Mucosa of stomach (tissue), 1 donor: ENCODE data around the gene HDAC2.
"Not testable (repeated sequence)": the region's sequence is repeated elsewhere in the genome, so short reads cannot be mapped to it uniquely, and the experiment has no call there.

Experiments used
- H3K27me3 ChIP-seq: one replicate; pipeline ENCODE4 v1.7.0; 2013; ENCODE audit warnings: mild to moderate bottlenecking, low read length; ENCODE audit not compliant: control insufficient read depth, insufficient read depth
- H3K36me3 ChIP-seq: one replicate; pipeline ENCODE4 v1.7.0; 2013; ENCODE audit warnings: low read length; ENCODE audit not compliant: control insufficient read depth, insufficient read depth
- H3K4me1 ChIP-seq: one replicate; pipeline ENCODE4 v1.7.0; 2013; ENCODE audit warnings: mild to moderate bottlenecking, low read length; ENCODE audit not compliant: control insufficient read depth, insufficient read depth
- H3K4me3 ChIP-seq: one replicate; pipeline ENCODE4 v1.7.0; 2013; ENCODE audit warnings: low read length
- H3K9ac ChIP-seq: one replicate; pipeline ENCODE4 v1.7.0; 2013; ENCODE audit warnings: mild to moderate bottlenecking, low read length, moderate library complexity
- H3K9me3 ChIP-seq: one replicate; pipeline ENCODE4 v1.7.0; 2013; ENCODE audit warnings: mild to moderate bottlenecking, low read length, moderate library complexity; ENCODE audit not compliant: control insufficient read depth
- donor health status: Pancreatic carcinoma.

The HDAC2 gene

DNA sequence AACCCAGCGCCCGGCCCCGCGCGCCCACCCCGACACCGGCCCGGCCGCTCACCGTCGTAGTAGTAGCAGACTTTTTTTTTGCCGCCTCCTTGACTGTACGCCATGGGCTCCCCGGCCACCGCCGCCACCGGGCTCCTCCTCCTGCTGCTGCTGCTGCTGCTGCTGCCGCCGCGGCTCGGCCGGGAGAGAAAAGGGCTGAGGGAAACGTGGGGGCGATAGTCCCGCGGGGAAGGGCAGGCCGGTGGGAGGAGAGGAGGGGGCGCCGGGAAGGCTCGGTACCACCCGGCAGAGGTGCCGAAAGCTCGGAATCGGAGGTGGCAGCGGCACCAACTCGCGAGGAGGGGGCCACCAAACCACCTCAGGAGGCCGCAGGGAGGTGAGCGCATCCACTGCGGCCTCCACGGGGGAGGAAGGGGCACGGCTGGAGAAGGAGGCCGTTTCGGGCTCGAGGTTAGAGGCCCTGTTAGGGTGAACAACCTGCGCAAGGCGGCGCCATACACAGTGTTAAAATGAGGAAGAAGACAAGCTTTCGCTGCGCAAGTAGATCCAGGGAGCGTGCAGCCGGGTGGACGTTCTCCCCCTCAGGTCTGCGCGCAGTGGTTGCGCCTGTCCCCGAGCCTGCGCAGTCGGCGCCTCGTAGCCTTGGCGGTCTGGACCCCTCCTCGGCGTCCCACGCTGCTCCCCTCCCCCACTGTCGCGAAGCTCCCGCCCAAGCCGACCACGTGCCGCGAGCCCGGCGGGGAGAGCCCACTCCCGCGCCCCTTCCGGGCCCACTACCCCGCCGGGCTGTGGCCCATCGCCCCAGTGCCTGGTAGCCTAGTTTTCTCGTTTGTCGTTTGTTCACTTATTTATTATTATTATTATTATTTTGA, at the start of gene HDAC2:
TSS of gene HDAC2 (minus strand) at position 344 of the 872 bp plus-strand sequence. CDS start at position 104, 240 bp downstream.
- Histone ChIP-seq H3K9ac (peak within 1 kb of the TSS; percentile 70), H3K36me3 (no peaks in the 10 kb centered on the region), H3K9me3 (no peaks in the 10 kb centered on the region), H3K4me1 (peaks cover 14% of the 10 kb centered on the region), H3K27me3 (no peaks in the 10 kb centered on the region), H3K4me3 (peak within 1 kb of the TSS; percentile 26)

DNA sequence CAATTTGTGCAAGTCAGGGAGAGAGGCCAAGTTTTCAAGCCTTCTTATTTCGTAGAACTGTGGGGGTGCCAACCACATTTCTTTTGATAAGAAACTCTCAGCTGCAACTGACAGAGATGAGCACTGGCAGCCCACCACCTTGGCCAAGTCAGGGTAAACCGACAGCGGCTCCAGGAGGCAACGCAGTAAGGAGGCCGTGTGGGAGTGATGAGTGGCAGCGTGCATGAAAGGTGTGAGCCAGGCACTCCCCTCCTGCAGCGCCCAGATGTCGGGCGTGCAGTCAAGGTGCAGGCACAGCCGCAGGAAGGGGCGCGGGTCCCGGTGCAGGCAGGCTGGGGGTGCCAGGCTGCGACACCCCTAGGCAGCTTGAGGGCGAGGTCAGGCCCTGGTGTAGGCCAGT, 49.2 kb upstream of the HDAC2 start:
- no peaks in the 10 kb centered on the region for H3K36me3 ChIP-seq
- H3K4me3 ChIP-seq = no peak overlapping the region
- H3K27me3 ChIP-seq = no peaks in the 10 kb centered on the region
- H3K9me3 ChIP-seq = no peaks in the 10 kb centered on the region
- peaks cover 8% of the 10 kb centered on the region for H3K4me1 ChIP-seq
- H3K9ac ChIP-seq = no peak overlapping the region

DNA sequence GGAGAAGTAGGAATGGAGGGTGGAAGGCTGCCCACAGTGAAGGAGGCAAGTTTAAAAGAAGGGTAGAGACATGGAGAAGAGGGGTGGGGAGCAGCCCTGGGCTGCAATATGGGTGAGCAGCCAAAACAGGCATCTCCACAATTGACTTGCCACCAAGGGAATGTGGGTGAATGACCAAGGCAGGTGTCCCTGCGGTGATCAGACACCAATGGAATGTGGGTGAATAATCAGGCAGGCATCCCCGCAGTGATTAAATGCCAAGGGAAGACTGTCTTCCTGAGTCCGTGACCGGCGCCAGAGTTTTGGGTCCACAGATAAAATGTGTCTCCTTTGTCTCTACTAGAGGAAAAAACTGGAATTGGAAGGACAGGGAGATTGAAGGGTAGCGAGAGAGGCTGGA, 46.2 kb upstream of the HDAC2 start:
- H3K4me1 ChIP-seq, H3K27me3 ChIP-seq, H3K36me3 ChIP-seq, H3K4me3 ChIP-seq, H3K9ac ChIP-seq, H3K9me3 ChIP-seq: not testable (repeated sequence)

DNA sequence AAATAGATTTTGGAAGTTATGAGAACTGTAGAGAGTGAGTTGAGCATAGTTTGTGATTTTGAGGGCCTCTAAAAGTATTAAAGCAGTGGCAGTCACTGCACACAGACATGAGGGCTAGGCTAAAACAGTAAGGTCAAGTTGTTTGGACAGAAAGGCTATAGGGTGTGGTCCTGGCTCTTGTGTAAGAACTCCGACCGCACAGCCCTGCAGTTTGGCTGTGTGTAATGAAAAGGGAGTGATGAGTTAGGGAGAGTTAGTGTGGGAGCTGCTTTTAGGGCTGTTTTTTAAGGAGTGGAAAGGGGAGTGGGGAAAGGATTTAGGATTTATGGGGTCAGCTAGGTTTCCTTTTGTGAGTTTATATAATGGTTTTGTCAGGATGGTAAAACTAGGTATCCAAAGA, 43.2 kb upstream of the HDAC2 start:
- H3K27me3 ChIP-seq, H3K9ac ChIP-seq, H3K36me3 ChIP-seq, H3K9me3 ChIP-seq, H3K4me3 ChIP-seq: not testable (repeated sequence)
- H3K4me1 ChIP-seq = peaks cover 27% of the 10 kb centered on the region

DNA sequence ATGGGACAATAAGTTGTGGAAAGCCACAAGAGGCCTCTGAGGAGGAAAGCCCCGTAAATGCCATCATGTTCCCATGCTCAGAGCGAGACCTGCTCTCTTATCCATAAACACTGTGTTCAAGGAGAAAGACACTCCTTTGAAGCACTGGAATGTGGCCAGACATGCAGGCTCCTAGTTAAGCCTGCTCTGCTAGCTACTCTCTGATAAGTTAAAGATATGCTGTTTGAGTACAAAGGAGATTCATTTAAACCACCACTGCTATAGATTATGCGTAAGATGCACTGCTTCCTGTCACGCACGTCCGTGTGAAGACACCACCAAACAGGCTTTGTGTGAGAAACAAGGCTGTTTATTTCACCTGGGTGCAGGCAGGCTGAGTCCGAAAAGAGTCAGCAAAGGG, 40.5 kb upstream of the HDAC2 start:
- peaks cover 22% of the 10 kb centered on the region for H3K4me1 ChIP-seq
- H3K4me3 ChIP-seq, H3K27me3 ChIP-seq, H3K36me3 ChIP-seq, H3K9ac ChIP-seq, H3K9me3 ChIP-seq: not testable (repeated sequence)

DNA sequence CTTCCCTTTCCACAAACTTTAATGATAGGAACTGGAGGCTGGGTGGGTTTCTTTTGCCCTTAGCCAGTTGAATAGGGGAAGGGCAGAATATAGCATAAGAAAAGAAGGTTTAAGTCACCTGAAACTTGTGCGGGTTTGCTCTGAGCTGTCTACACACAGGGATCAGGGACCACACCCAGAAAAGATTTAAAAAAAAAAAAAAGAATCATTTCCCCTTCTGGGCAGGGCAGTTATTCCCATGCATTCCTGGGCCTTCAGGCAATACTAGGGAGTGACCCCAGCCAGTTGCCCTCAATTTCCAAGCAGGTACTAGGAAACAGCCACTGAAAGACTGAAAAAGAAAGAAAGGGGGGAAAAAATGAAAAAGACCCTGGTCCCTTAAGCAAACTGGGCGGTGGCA, 39.6 kb upstream of the HDAC2 start:
- Histone ChIP-seq H3K27me3 (no peaks in the 10 kb centered on the region), H3K9me3 (no peaks in the 10 kb centered on the region), H3K4me3 (no peak overlapping the region), H3K9ac (no peak overlapping the region), H3K36me3 (no peaks in the 10 kb centered on the region), H3K4me1 (peaks cover 22% of the 10 kb centered on the region)

DNA sequence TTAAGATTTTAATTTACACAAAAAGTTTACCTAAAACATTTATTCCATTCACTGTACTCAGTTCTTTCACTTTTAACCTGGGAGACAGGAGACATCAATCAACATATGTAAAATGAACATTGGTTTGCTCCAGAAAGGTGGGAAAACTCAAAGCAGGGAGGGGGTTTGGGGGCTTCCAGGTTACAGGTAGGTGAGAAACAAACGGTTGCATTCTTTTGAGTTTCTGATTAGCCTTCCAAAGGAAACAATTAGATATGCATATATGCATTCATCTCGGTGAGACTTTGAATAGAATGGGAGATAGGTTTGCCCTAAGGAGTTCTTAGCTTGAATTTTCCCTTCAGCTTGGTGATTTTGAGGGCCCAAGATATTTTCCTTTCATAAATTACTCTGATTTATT, 38.2 kb upstream of the HDAC2 start:
- no peaks in the 10 kb centered on the region for H3K27me3 ChIP-seq
- no peaks in the 10 kb centered on the region for H3K36me3 ChIP-seq
- peaks cover 18% of the 10 kb centered on the region for H3K4me1 ChIP-seq
- no peak overlapping the region for H3K9ac ChIP-seq
- H3K9me3 ChIP-seq = no peaks in the 10 kb centered on the region
- H3K4me3 ChIP-seq = no peak overlapping the region

DNA sequence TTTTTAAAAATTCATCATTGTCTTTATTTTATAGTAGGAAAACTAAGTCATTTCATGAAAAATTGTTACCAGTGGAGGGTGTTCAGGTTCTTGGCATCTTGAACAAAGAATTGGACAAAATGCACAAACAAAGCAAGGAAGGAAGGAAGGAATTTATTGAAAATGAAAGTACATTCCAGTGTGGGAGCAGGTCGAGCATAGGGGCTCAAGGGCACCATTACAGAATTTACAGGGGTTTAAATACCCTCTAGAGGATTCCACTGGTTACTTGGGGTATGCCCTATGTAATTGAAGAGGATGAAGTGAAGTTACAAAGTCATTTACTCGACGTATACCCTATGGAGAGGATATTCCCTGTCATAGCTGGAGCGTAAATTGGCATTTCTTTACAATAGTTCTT, 37.4 kb upstream of the HDAC2 start:
- Histone ChIP-seq H3K36me3 (no peaks in the 10 kb centered on the region), H3K9ac (no peak overlapping the region), H3K4me1 (peaks cover 18% of the 10 kb centered on the region), H3K9me3 (no peaks in the 10 kb centered on the region), H3K27me3 (no peaks in the 10 kb centered on the region), H3K4me3 (no peak overlapping the region)

DNA sequence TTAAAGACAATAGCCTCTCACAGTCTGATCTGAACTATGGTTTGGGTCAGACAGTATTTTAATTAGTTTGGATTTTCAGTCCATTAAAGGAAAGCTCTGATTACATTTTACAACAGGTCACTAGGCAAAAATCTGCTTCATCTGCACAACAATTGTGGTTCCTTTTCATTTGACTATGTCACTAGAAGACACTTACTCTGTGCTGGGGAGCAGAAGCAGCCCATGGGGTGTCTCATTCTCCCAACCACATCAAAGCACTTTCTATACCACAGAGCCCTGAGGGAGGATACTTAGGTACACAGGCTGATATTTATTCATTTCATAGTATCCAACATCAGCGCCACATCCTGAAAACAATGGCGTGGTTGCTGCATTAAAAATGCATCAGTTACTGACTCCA, 36.6 kb upstream of the HDAC2 start:
- Histone ChIP-seq H3K27me3 (no peaks in the 10 kb centered on the region), H3K9me3 (no peaks in the 10 kb centered on the region), H3K9ac (no peak overlapping the region), H3K4me1 (peaks cover 18% of the 10 kb centered on the region), H3K4me3 (no peak overlapping the region), H3K36me3 (no peaks in the 10 kb centered on the region)

DNA sequence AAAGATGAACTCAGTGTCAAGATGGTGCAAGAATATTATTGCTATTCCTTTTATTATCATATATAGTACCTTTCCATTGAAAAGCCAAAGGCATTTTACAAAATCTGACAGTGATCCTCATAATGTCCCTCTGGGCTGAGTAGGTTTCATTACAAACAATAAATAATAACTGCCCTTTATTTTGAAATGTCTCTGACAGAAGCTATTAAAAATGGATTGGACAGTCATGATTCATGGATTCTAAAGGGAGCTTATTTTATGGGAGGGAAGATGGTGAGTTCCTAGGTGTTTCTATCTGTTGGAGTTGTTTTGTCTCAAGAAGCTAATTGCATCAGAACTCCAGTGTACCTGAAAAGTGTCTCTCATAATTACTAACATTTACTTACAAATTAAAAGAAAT, 30.4 kb upstream of the HDAC2 start:
- Histone ChIP-seq H3K9me3 (no peaks in the 10 kb centered on the region), H3K4me3 (no peak overlapping the region)

DNA sequence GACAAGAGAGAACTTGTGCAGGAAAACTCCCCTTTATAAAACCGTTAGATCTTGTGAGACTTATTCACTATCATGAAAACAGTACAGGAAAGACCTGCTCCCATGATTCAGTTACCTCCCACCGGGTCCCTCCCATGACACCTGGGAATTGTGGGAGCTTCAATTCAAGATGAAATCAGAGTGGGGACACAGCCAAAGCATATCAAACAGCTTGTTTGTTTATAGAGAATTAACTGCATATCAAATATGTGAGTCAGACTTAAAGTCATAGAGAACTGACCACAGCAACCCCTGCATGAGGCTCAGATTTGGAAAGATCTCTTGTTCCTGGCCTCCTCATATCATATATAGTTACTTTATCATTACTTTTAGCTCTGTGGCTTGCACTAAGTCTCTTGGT, 29.1 kb upstream of the HDAC2 start:
- Histone ChIP-seq H3K4me3 (no peak overlapping the region), H3K36me3 (no peaks in the 10 kb centered on the region), H3K9ac (no peak overlapping the region), H3K4me1 (peaks cover 6% of the 10 kb centered on the region), H3K9me3 (no peaks in the 10 kb centered on the region), H3K27me3 (no peaks in the 10 kb centered on the region)

More for the DNA sequence above, 30.4 kb upstream of the HDAC2 start:
- H3K36me3 ChIP-seq = no peaks in the 10 kb centered on the region
- H3K9ac ChIP-seq = no peak overlapping the region
- H3K27me3 ChIP-seq = no peaks in the 10 kb centered on the region
- no peaks in the 10 kb centered on the region for H3K4me1 ChIP-seq

DNA sequence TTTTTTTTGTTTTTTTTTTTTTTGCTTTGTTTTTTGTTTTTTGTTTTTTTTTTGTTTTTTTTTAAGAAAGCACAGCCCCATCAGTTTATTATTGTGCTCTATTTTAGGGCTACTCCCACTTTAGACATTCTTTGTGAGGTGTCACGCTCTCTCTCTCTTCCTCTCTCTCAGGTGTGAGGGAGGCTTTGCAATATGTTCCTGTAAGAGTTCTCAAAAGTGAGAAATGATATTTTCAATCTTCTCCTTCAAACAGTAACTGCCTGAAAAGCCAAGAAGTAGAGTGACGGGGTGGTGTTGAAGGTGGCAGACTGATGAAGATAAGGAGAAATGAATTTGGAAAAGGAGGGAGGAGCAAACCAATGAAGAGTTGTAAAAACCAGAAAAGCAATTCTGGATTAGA, 28.3 kb upstream of the HDAC2 start:
- H3K9ac ChIP-seq = no peak overlapping the region
- no peaks in the 10 kb centered on the region for H3K9me3 ChIP-seq
- peaks cover 6% of the 10 kb centered on the region for H3K4me1 ChIP-seq
- no peaks in the 10 kb centered on the region for H3K36me3 ChIP-seq
- no peak overlapping the region for H3K4me3 ChIP-seq
- H3K27me3 ChIP-seq = no peaks in the 10 kb centered on the region

DNA sequence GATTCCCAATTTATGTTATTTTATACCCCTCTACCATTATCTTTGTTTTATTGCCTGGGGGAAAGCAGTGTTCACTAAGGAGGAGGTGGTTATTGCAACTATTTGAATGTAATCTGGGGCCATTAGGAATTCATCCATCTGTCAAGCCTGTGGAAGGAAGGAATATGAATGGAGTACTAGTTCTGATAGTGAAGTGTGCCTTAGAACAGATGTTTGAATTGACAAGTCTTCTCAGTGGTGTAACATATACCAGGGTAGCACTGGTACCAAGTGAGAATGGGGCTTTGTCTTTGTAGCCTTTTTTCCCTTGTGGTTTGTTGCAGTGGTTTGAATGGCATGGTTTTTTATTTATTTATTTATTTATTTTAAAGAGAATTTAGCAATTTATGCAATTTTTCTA, 27.9 kb upstream of the HDAC2 start:
- H3K36me3 ChIP-seq = no peaks in the 10 kb centered on the region
- H3K4me3 ChIP-seq = no peak overlapping the region
- peaks cover 6% of the 10 kb centered on the region for H3K4me1 ChIP-seq
- no peak overlapping the region for H3K9ac ChIP-seq
- no peaks in the 10 kb centered on the region for H3K9me3 ChIP-seq
- H3K27me3 ChIP-seq = no peaks in the 10 kb centered on the region
